Epithelial cell of proximal tubule (primary cell): ENCODE measurements around the gene CFHR2. TPM values are rescaled to one million over a fixed set of nuclear protein-coding genes. Genes with fewer than 3 reads are reported as not detected.

Experiments
- DNase-seq: peaks from one replicate; pipeline ENCODE4 v3.0.0-alpha.2; 2011; ENCODE audit warnings: low read depth
- H3K4me3 ChIP-seq: 2 replicates; pipeline ENCODE4 v1.5.1; 2011; ENCODE audit warnings: low read depth, mild to moderate bottlenecking, low read length
- CTCF ChIP-seq: conservative IDR thresholded peaks from 2 replicates; pipeline ENCODE4 v1.5.1; 2012; ENCODE audit warnings: low read depth, mild to moderate bottlenecking, low read length
- total RNA-seq: library from RNA; depleted of rRNA; stranded (reverse); fragments of >200 nt; gene quantifications from 2 replicates; pipeline ENCODE4 v1.2.3, GENCODE V29; 2015

Gene CFHR2
- total RNA-seq, 1 donor from 2014 or later = not detected

GRCh38 chr1:196951711-196952394 lies 8.3 kb downstream of the CFHR2 start:
- DNase-seq = no peak
- no peak overlapping the region for H3K4me3 ChIP-seq
- no peak for TF ChIP-seq CTCF

GRCh38 chr1:196954778-196955177 lies 11.2 kb downstream of the CFHR2 start:
- no peak for DNase-seq
- no peak overlapping the region for H3K4me3 ChIP-seq
- TF ChIP-seq CTCF = no peak

- TF ChIP-seq CTCF = no peak
- no peak for DNase-seq
- no peak overlapping the region for H3K4me3 ChIP-seq
These were observed 12.4 kb downstream of the CFHR2 start for GRCh38 chr1:196955926-196956325.

DNA sequence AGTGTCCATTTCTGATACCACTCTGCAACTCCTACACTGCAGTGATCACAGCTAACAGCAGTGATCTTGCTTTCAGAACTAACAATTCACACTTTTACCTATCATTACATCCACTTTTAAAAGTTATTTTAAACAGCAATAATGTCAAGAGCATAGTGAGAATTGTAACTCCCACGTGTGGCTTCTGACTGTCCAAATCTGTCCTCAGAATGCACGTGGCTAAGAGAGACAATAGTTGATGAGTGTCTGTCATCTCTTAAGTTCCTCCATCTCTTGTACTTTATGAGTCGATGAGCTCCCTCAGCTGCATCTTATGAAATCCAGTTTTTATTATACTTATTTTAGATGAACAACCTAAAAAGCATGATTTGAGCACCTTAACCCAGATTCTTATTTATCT lies 17.3 kb downstream of the CFHR2 start:
- no peak for TF ChIP-seq CTCF

GRCh38 chr1:196970182-196970581 lies 26.6 kb downstream of the CFHR2 start:
- TF ChIP-seq CTCF = no peak
- no peak for DNase-seq
- no peak overlapping the region for H3K4me3 ChIP-seq

More for the DNA sequence above, 17.3 kb downstream of the CFHR2 start:
- no peak overlapping the region for H3K4me3 ChIP-seq
- no peak for DNase-seq

DNA sequence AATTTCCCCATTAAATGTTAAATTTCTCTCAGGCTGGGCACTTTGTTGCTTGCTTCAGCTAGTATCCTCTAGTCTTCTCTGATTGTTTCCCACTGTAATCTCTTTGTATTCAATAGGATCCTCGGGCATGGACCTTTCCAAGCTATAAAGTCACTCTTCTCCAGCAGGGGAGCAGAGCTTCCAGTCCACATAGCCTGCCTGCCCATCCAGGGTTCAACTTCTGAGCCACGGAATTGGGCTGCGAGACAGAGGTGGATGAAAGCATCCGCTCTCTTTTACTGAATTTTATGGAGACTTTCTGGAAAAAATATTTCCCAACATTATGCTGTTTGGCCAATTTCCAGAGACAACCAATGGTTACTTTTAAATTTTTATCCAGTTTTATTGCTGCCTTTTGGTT lies 32.7 kb downstream of the CFHR2 start:
- no peak for TF ChIP-seq CTCF

DNA sequence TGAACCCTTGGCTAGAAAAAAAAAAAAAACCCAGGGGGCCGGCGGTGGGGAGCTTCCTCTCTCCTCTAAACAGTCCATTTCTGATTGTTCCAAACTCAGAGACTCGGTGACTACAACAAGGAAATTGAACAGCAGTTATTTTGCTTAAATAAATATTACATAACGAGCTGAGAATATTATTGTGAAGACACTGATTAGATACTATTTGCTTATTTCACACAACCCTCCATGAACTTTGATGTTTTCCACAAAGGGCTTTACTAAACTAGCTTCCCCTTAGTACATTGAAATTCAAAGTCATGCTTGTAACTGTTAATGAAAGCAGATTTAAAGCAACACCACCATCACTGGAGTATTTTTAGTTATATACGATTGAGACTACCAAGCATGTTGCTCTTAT lies 33.7 kb downstream of the CFHR2 start, which contains the start of gene CFHR5:
CFHR5 (plus strand) TSS at position 279 of the 400 bp plus-strand sequence; CDS start at position 388, 109 bp downstream.
- DNase-seq = no peak
- H3K4me3 ChIP-seq = no peak within 1 kb of the TSS
- no peak for TF ChIP-seq CTCF

More for the DNA sequence above, 32.7 kb downstream of the CFHR2 start:
- DNase-seq = no peak
- no peak overlapping the region for H3K4me3 ChIP-seq
